Stimulated activated CD8-positive, alpha-beta memory T cell treated with anti-CD3 and anti-CD28 coated beads, Interleukin-7, amount 100 ng/mL, for 1 hour (primary cell): ENCODE measurements around the gene GOSR1.
"Not testable (repeated sequence)": the region's sequence is repeated elsewhere in the genome, so short reads cannot be mapped to it uniquely, and the experiment has no call there.

Experiments used
- DNase-seq, 2 donors: peaks; one replicate each; pipeline ENCODE4 v3.0.0-alpha.2; 2020; ENCODE audit warnings: low read depth in 2 of 2

GOSR1 gene

DNA sequence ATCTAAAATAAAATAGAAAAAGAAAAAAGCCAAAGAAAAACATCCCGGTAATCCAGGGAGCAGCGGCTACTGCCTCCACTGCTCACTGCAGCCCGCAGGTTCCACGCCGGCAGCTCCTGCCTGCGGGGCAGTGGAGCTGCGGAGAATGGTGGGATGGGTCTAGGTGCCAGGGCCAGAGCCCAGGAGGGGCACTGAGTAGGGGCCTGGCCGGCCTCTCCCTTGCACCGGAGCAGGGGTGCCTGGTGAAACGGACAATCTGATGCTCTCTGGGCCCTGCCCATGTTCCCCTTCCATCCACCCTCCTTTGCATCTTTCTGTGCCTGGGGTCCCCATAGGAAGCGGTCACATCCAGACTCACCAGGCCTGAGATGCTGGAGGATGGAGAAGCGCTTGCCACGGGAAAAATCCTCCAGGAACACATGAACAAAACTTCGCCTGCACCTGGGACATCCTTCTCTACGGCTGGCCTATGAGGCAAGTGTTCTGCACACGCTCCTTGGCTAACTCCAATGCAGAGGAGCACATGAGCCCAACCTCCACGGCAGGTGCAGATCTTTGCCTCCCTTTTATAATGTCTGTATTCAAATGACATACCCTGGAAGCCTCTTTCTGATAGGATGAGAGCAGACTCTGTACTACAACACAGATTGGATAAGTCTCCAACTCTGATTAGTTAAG, 98.6 kb downstream of the GOSR1 start:
- DNase-seq: not testable (repeated sequence)

GRCh38 chr17:30576326-30576861, 99.2 kb downstream of the GOSR1 start:
- no peak for DNase-seq
